ENCODE data around the gene RTEL1.
"Not testable (repeated sequence)": the region's sequence is repeated elsewhere in the genome, so short reads cannot be mapped to it uniquely, and the experiment has no call there.

Gene RTEL1

GRCh38 chr20:63628246-63628975 lies 29.7 kb upstream of the RTEL1 start:
- DNase-seq = peak; percentile 76

GRCh38 chr20:63630956-63631355 lies 27.2 kb upstream of the RTEL1 start:
- not testable (repeated sequence) for DNase-seq

GRCh38 chr20:63631426-63631825 lies 26.7 kb upstream of the RTEL1 start:
- not testable (repeated sequence) for DNase-seq

GRCh38 chr20:63633732-63634131 lies 24.4 kb upstream of the RTEL1 start:
- DNase-seq = no peak

GRCh38 chr20:63635431-63636141 lies 22.5 kb upstream of the RTEL1 start:
- DNase-seq = no peak

- DNase-seq = no peak
Measured at GRCh38 chr20:63636752-63637628, 21.1 kb upstream of the RTEL1 start.

- no peak for DNase-seq
Measured at GRCh38 chr20:63639093-63639975, 18.8 kb upstream of the RTEL1 start.

- no peak for DNase-seq
Measured at GRCh38 chr20:63640086-63640485, 18.0 kb upstream of the RTEL1 start.

- DNase-seq = not testable (repeated sequence)
Measured at GRCh38 chr20:63640686-63641085, 17.4 kb upstream of the RTEL1 start.

- no peak for DNase-seq
Measured at GRCh38 chr20:63641146-63641791, 16.8 kb upstream of the RTEL1 start.

- no peak for DNase-seq
Measured at GRCh38 chr20:63641792-63642523, 16.2 kb upstream of the RTEL1 start.

GRCh38 chr20:63642527-63643247 lies 15.4 kb upstream of the RTEL1 start:
- DNase-seq = no peak

GRCh38 chr20:63643499-63643898 lies 14.6 kb upstream of the RTEL1 start:
- DNase-seq = no peak

GRCh38 chr20:63643946-63644345 lies 14.2 kb upstream of the RTEL1 start:
- DNase-seq = no peak

GRCh38 chr20:63645218-63645617 lies 12.9 kb upstream of the RTEL1 start:
- DNase-seq = no peak

GRCh38 chr20:63648190-63648589 lies 9.9 kb upstream of the RTEL1 start:
- no peak for DNase-seq

- no peak for DNase-seq
Measured at GRCh38 chr20:63648895-63649589, 9.1 kb upstream of the RTEL1 start.

GRCh38 chr20:63650486-63650885 lies 7.6 kb upstream of the RTEL1 start:
- DNase-seq = not testable (repeated sequence)

GRCh38 chr20:63651942-63652191 lies 6.2 kb upstream of the RTEL1 start:
- no peak for DNase-seq
